Tracheal epithelial cell (primary cell): ENCODE data around the gene SNX11. TPM values are rescaled to one million over a fixed set of nuclear protein-coding genes. Genes with fewer than 3 reads are reported as not detected.

ENCODE experiments used
- total RNA-seq: library from RNA; depleted of rRNA; stranded (reverse); fragments of >200 nt; gene quantifications from 2 replicates; pipeline ENCODE4 v1.2.1, GENCODE V29; 2014

The SNX11 gene
- 10.7 and 12.0 TPM in 2 replicates for total RNA-seq

GRCh38 chr17:48107137-48108055, at the start of gene SNX11:
Gene SNX11, plus strand, starts transcription at chr17:48107766. Its CDS starts 4,278 bp downstream, at chr17:48112044.

GRCh38 chr17:48101012-48101720, 6.4 kb upstream of the SNX11 start, which contains the start of gene CBX1:
Gene CBX1, minus strand, starts transcription at chr17:48101478. Its CDS starts 24,474 bp downstream, at chr17:48077004.

Other genes with a start within 250 kb of the SNX11 start
- 0.24 and 0.43 TPM in 2 replicates for gene SP2, start 211.5 kb upstream of the SNX11 start, total RNA-seq
- 46.9 and 52.8 TPM in 2 replicates for gene PNPO, start 166.2 kb upstream of the SNX11 start, total RNA-seq
- gene PRR15L, start 149.9 kb upstream of the SNX11 start, total RNA-seq: 3.6 and 3.8 TPM in 2 replicates
- gene CDK5RAP3, start 136.7 kb upstream of the SNX11 start, total RNA-seq: 42.4 and 43.5 TPM in 2 replicates
- gene COPZ2, start 70.0 kb upstream of the SNX11 start, total RNA-seq: 4.8 and 9.8 TPM in 2 replicates
- gene NFE2L1, start 59.4 kb upstream of the SNX11 start, total RNA-seq: 116 and 137 TPM in 2 replicates
- gene CBX1, start 6.3 kb upstream of the SNX11 start, total RNA-seq: 26.6 and 50.4 TPM in 2 replicates